HCT116 (cell line): ENCODE results near the gene MOAP1. TPM values are rescaled to one million over a fixed set of nuclear protein-coding genes. Genes with fewer than 3 reads are reported as not detected.

ENCODE experiments used
- ATAC-seq: fragments of 200-7000 bp; cut with Tn5 transposase; 2 replicates; pipeline ENCODE4 v1.9.1; 2020; ENCODE audit warnings: mild to moderate bottlenecking, moderate library complexity
- BruUV-seq: library from RNA; stranded (reverse); fragments of 400-500 nt; replicated peaks from 2 replicates; lab custom pipeline; 2021; lab: Mats Ljungman, UMichigan
- CTCF ChIA-PET: fragments of 300-600 bp; sonication (Branson Sonifier 250); formaldehyde crosslinking; loops from one replicate; lab custom pipeline; 2021; ENCODE audit warnings: antibody characterized with exemption; lab: Charles Lee
- POLR2A ChIA-PET: fragments of 300-600, 350-600 bp; sonication (Branson Sonifier 250); formaldehyde crosslinking; loops from one replicate; lab custom pipeline; 2021; ENCODE audit warnings: antibody characterized with exemption; lab: Charles Lee
- RAD21 ChIA-PET, 2 experiments: fragments of 300-600 bp; sonication (Branson Sonifier 250); formaldehyde crosslinking; loops; one replicate each; lab custom pipeline; 2023; ENCODE audit warnings: low total read pairs in 2 of 2; ENCODE audit not compliant: uncharacterized antibody in 2 of 2, unreplicated experiment in 2 of 2, low non-redundant PET in 1 of 2; lab: Charles Lee
- DNase-seq: peaks from one replicate; pipeline ENCODE4 v3.0.0-alpha.2; 2010; ENCODE audit warnings: low read depth, low spot score
- H2AFZ ChIP-seq: fragments of 200-600 bp; shearing (Covaris generic), sonication (generic); 2 replicates; pipeline ENCODE4 v1.6.1; 2017; ENCODE audit warnings: low read depth, mixed run types, mixed read lengths, antibody characterized with exemption, low read length; ENCODE audit not compliant: poor library complexity, severe bottlenecking
- H3K27ac ChIP-seq: 2 replicates; pipeline ENCODE4 v1.5.1; 2012; ENCODE audit warnings: low read depth, low read length
- H3K27me3 ChIP-seq: fragments of 200-600 bp; sonication (generic); 2 replicates; pipeline ENCODE4 v1.6.1; 2016; ENCODE audit warnings: mixed run types, low read length, mixed read lengths; ENCODE audit not compliant: insufficient read depth
- H3K36me3 ChIP-seq, 2 experiments: fragments of 200-500 bp in 1 of 2; fragments of 200-600 bp in 1 of 2; sonication (Bioruptor generic) in 1 of 2; sonication (generic) in 1 of 2; 2 replicates each; pipeline versions ENCODE4 v1.5.1 to v1.6.1; 2014 to 2016; ENCODE audit warnings: low read length in 2 of 2, inconsistent platforms in 1 of 2, mixed read lengths in 1 of 2, mixed run types in 1 of 2; ENCODE audit not compliant: insufficient read depth in 2 of 2, control insufficient read depth in 1 of 2
- H3K4me1 ChIP-seq, 2 experiments: fragments of 200-600 bp in 1 of 2; sonication (generic) in 1 of 2; 2 replicates each; pipeline versions ENCODE4 v1.5.1 to v1.6.1; 2012 to 2017; ENCODE audit warnings: low read length in 2 of 2, inconsistent platforms in 1 of 2, mild to moderate bottlenecking in 1 of 2, mixed read lengths in 1 of 2, mixed run types in 1 of 2, moderate library complexity in 1 of 2; ENCODE audit not compliant: insufficient read depth in 2 of 2, control insufficient read depth in 1 of 2
- H3K4me2 ChIP-seq: fragments of 200-600 bp; sonication (generic); 2 replicates; pipeline ENCODE4 v1.6.1; 2017; ENCODE audit warnings: mixed run types, low read length, mixed read lengths
- H3K4me3 ChIP-seq, 2 experiments: fragments of 200-600 bp in 1 of 2; sonication (generic) in 1 of 2; replicated peaks in 1 of 2; 2 replicates each; pipeline ENCODE4 v1.5.1; 2011 to 2016; ENCODE audit warnings: low read length in 2 of 2, control low read depth in 1 of 2, low read depth in 1 of 2, mild to moderate bottlenecking in 1 of 2, mixed read lengths in 1 of 2, mixed run types in 1 of 2
- H3K79me2 ChIP-seq: fragments of 200-600 bp; sonication (generic); 2 replicates; pipeline ENCODE4 v1.6.1; 2017; ENCODE audit warnings: mild to moderate bottlenecking, mixed run types, low read length, moderate library complexity, mixed read lengths; ENCODE audit not compliant: insufficient read depth
- H3K9ac ChIP-seq: fragments of 200-600 bp; sonication (generic); 2 replicates; pipeline ENCODE4 v1.6.1; 2016; ENCODE audit warnings: low read length, mixed read lengths
- H3K9me2 ChIP-seq: fragments of 200-600 bp; sonication (generic), shearing (Covaris generic); 2 replicates; pipeline ENCODE4 v1.6.1; 2017; ENCODE audit warnings: mixed run types, mild to moderate bottlenecking, moderate library complexity; ENCODE audit not compliant: insufficient read depth
- H3K9me3 ChIP-seq, 2 experiments: fragments of 200-500 bp in 1 of 2; fragments of 200-600 bp in 1 of 2; sonication (Bioruptor generic) in 1 of 2; sonication (generic) in 1 of 2; 2 replicates each; pipeline ENCODE4 v1.6.1; 2014 to 2017; ENCODE audit warnings: low read length in 2 of 2, mixed read lengths in 2 of 2, inconsistent platforms in 1 of 2, low read depth in 1 of 2, mild to moderate bottlenecking in 1 of 2, mixed run types in 1 of 2, moderate library complexity in 1 of 2; ENCODE audit not compliant: control insufficient read depth in 1 of 2, insufficient read depth in 1 of 2
- H4K20me1 ChIP-seq: fragments of 200-600 bp; sonication (generic), shearing (Covaris generic); 2 replicates; pipeline ENCODE4 v1.6.1; 2017; ENCODE audit warnings: mixed run types, mild to moderate bottlenecking, moderate library complexity; ENCODE audit not compliant: insufficient read depth
- ATF3 ChIP-seq: IDR thresholded peaks from 2 replicates; pipeline ENCODE4 v1.6.1; 2012
- CBX3 ChIP-seq: IDR thresholded peaks from 2 replicates; pipeline ENCODE4 v1.6.1; 2012; ENCODE audit warnings: low read depth
- CEBPB ChIP-seq: IDR thresholded peaks from 2 replicates; pipeline ENCODE4 v1.6.1; 2012; ENCODE audit warnings: low read depth
- CTCF ChIP-seq, 3 experiments: fragments of 200-600 bp in 1 of 3; sonication (generic) in 1 of 3; IDR thresholded peaks in 2 of 3; conservative IDR thresholded peaks in 1 of 3; 2 replicates each; pipeline ENCODE4 v1.5.1; 2012 to 2017; ENCODE audit warnings: low read depth in 2 of 3, low read length in 2 of 3, antibody characterized with exemption in 1 of 3, borderline replicate concordance in 1 of 3, control low read depth in 1 of 3, mild to moderate bottlenecking in 1 of 3, mixed read lengths in 1 of 3, mixed run types in 1 of 3, moderate library complexity in 1 of 3; ENCODE audit not compliant: insufficient read depth in 1 of 3
- EGR1 ChIP-seq: IDR thresholded peaks from 2 replicates; pipeline ENCODE4 v1.6.1; 2012; ENCODE audit warnings: low read depth
- MAX ChIP-seq: IDR thresholded peaks from 2 replicates; pipeline ENCODE4 v1.6.1; 2012
- POLR2A ChIP-seq: IDR thresholded peaks from 2 replicates; pipeline ENCODE4 v1.7.0; 2011; ENCODE audit warnings: borderline replicate concordance; ENCODE audit not compliant: insufficient read depth, insufficient read length; ENCODE audit errors: extremely low read depth
- POLR2AphosphoS5 ChIP-seq: IDR thresholded peaks from 2 replicates; pipeline ENCODE4 v1.6.1; 2011; ENCODE audit warnings: mild to moderate bottlenecking, low read depth, low read length, moderate library complexity
- RAD21 ChIP-seq: IDR thresholded peaks from 2 replicates; pipeline ENCODE4 v1.6.1; 2012; ENCODE audit warnings: low read depth, mild to moderate bottlenecking
- SIN3A ChIP-seq: IDR thresholded peaks from 2 replicates; pipeline ENCODE4 v1.6.1; 2012; ENCODE audit warnings: low read depth
- SP1 ChIP-seq: IDR thresholded peaks from 2 replicates; pipeline ENCODE4 v1.6.1; 2012; ENCODE audit warnings: low read depth
- ZFX ChIP-seq: fragments of 450-650 bp; IDR thresholded peaks from 2 replicates; pipeline ENCODE4 v1.6.1; 2017
- ZNF274 ChIP-seq: fragments of 200-500 bp; sonication (Bioruptor generic); IDR thresholded peaks from 2 replicates; pipeline ENCODE4 v1.6.1; 2014; ENCODE audit warnings: mild to moderate bottlenecking, low read depth, low read length, inconsistent platforms
- intact Hi-C: fragments of 100-400 bp; cut with micrococcal nuclease; formaldehyde crosslinking; loops from 2 replicates; pipeline ENCODE4 v1.10.0; 2022
- total RNA-seq: library from RNA; stranded (reverse); gene quantifications from one replicate; pipeline ENCODE4 v1.2.1, GENCODE V29; 2021; ENCODE audit not compliant: unreplicated experiment

Gene MOAP1
- total RNA-seq, 1 experiment from 2014 or later: 14.2 TPM

- ChIA-PET RAD21 (no interaction called here), CTCF (no interaction called here), POLR2A (no interaction called here)
- no peaks in the 10 kb centered on the region for H4K20me1 ChIP-seq
- no TSS peak for BruUV-seq
- H3K9me3 ChIP-seq: no peaks in the 10 kb centered on the region
- H3K9ac ChIP-seq: no peak overlapping the region
- H3K27ac ChIP-seq: no peak overlapping the region
- intact Hi-C loops: no loop called here
- peaks cover 3 to 20% of the 10 kb centered on the region in 2 experiments; a peak in 3 of 4 replicates for H3K4me1 ChIP-seq
- H3K27me3 ChIP-seq: no peaks in the 10 kb centered on the region
- H3K4me3 ChIP-seq: no peak overlapping the region
- H3K4me2 ChIP-seq: no peak overlapping the region
- H2AFZ ChIP-seq: no peak overlapping the region
- H3K9me2 ChIP-seq: no peaks in the 10 kb centered on the region
- ATAC-seq: no peak
- H3K36me3 ChIP-seq: no peaks in the 10 kb centered on the region
- DNase-seq: no peak
- TF ChIP-seq SIN3A (no peak), MAX (no peak), ZFX (no peak), EGR1 (no peak), ZNF274 (no peak), CEBPB (no peak)
- peaks cover 38% of the 10 kb centered on the region for H3K79me2 ChIP-seq
Measured at GRCh38 chr14:93201155-93201704, 16.5 kb upstream of the MOAP1 start.

- POLR2A ChIA-PET: no interaction called here
- Histone ChIP-seq H3K27ac (no peak overlapping the region), H3K9ac (no peak overlapping the region), H3K4me1 (peaks cover under 1 to 14% of the 10 kb centered on the region in 2 experiments; a peak in 3 of 4 replicates), H3K79me2 (peaks cover 31% of the 10 kb centered on the region), H3K9me3 (no peaks in the 10 kb centered on the region), H3K27me3 (no peaks in the 10 kb centered on the region), H3K9me2 (no peaks in the 10 kb centered on the region), H3K36me3 (no peaks in the 10 kb centered on the region), H3K4me3 (no peak overlapping the region), H4K20me1 (no peaks in the 10 kb centered on the region), H3K4me2 (no peak overlapping the region), H2AFZ (no peak overlapping the region)
- no peak for TF ChIP-seq SP1
- TF ChIP-seq RAD21: no peak
- no peak for TF ChIP-seq CBX3
- TF ChIP-seq POLR2AphosphoS5: no peak
- no peak for TF ChIP-seq CEBPB
- TF ChIP-seq ATF3: no peak
- no peak for TF ChIP-seq POLR2A
- no peak for TF ChIP-seq ZFX
- TF ChIP-seq CTCF (IDR thresholded peaks at IDR 0.05 in 2 of 3, conservative IDR thresholded peaks at IDR 0.05 in 1 of 3; ENCODE audit: borderline replicate concordance in 1 of 3, insufficient read depth in 1 of 3, low read depth in 2 of 3, low read length in 2 of 3): no peak
- no TSS peak for BruUV-seq
- RAD21 ChIA-PET: no interaction called here
- DNase-seq: no peak
- CTCF ChIA-PET: no interaction called here
- ATAC-seq: no peak; the same call in 1 of the 2 replicates
- intact Hi-C loops: no loop called here
Measured at GRCh38 chr14:93200553-93200952, 15.9 kb upstream of the MOAP1 start.
